ENCODE data around the gene NOTCH1.

Gene NOTCH1

DNA sequence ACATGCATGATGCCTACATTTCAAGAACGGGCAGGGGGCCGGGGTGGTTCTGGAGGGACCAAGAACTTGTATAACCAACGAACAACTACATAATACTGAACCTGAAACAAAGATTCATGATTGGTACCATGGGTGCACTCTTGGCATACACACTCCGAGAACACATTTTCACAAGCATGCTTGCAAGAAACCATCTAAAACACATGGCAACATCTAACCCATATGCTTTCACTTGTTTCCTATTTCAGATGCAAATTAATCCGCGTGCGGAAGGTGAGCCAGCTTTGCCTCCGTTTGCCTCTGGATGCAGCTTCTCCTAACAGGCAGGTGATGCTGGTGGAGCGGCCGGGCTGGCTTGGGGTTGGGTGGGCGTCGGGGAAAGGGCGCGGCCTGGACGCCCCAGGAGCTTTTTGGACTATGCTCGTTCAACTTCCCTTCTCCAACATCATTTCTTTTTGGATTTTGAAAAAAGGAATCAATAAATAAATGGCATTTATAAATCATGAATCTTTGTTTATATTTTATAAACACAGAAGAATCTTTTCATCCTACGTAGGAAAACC lies 50.5 kb downstream of the NOTCH1 start:
- no peak overlapping the region for H3K4me3 ChIP-seq (ENCODE audit: low read length)
- TF ChIP-seq, protein P1, sequence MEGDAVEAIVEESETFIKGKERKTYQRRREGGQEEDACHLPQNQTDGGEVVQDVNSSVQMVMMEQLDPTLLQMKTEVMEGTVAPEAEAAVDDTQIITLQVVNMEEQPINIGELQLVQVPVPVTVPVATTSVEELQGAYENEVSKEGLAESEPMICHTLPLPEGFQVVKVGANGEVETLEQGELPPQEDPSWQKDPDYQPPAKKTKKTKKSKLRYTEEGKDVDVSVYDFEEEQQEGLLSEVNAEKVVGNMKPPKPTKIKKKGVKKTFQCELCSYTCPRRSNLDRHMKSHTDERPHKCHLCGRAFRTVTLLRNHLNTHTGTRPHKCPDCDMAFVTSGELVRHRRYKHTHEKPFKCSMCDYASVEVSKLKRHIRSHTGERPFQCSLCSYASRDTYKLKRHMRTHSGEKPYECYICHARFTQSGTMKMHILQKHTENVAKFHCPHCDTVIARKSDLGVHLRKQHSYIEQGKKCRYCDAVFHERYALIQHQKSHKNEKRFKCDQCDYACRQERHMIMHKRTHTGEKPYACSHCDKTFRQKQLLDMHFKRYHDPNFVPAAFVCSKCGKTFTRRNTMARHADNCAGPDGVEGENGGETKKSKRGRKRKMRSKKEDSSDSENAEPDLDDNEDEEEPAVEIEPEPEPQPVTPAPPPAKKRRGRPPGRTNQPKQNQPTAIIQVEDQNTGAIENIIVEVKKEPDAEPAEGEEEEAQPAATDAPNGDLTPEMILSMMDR (conservative IDR thresholded peaks at IDR 0.05; ENCODE audit: low read length), result no peak
- DNase-seq (ENCODE audit: low read depth), result no peak

DNA sequence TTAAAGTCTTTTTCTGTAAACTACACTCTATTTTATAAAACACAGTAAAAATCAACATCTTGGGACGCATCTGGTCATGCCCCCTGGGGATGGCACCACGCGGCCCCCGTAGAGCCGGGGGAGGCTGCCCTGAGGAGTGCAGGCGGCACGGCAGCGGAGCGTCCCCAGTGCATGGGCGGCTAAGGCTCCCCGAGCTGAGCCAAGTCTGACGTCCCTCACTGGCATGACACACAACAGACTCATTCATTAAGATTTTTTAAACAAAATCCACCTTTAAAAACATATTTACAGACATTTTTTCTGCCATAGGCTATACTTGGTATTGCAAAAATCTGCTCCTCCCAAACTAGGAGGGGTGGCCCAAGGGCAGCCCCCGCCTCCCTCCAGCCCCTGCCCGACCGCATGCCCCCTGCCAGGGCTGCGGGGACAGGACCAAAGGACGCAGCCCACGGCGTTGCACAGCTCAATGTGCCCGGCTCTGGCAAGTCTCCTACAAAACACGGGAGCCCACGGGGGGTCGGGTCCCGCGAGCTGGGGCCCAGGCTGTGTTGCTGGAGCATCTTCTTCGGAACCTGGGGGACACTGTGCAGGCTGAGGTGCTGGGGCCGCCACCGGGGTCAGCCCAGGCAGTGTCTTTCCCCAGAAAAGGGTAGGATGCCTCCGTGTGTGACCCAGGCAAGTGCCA lies 51.2 kb downstream of the NOTCH1 start:
- H3K4me3 ChIP-seq (ENCODE audit: low read length), result no peak overlapping the region
- no peak for DNase-seq (ENCODE audit: low read depth)
- TF ChIP-seq, protein P1 (conservative IDR thresholded peaks at IDR 0.05; ENCODE audit: low read length), result no peak

- H3K4me3 ChIP-seq (ENCODE audit: low read length), result no peak overlapping the region
- TF ChIP-seq, protein P1 (conservative IDR thresholded peaks at IDR 0.05; ENCODE audit: low read length), result no peak
- no peak for DNase-seq (ENCODE audit: low read depth)
These were observed 51.8 kb downstream of the NOTCH1 start for GRCh38 chr9:136494012-136494411.

GRCh38 chr9:136493567-136493971 lies 52.3 kb downstream of the NOTCH1 start:
- DNase-seq (ENCODE audit: low read depth), result no peak
- TF ChIP-seq, protein P1 (conservative IDR thresholded peaks at IDR 0.05; ENCODE audit: low read length), result no peak

DNA sequence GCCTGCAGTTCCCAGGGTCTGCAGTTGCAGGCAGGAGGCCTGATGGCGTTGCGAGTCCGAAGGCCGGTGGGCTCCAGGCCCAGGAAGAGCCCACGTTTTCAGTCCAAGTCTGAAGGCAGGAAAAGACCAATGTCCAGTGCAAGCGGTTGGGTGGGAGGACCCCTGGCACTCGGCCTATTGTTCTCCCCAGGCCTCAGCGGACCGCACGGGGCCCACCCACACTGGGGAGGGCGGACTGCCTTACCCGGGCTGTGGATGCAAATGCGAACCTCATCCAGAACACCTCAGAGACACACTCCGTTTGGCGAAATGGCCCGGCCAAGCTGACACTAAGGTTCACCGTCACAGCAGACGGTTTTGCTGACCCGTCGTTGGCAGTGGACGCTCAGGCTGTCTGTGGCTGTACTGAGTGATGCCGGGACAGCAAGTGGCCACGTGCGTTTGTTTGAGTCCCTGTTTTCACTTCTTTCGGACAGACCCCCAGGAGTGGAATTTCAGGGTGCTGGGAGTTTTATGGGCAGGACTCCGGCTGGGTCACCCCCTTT lies 52.8 kb downstream of the NOTCH1 start:
- TF ChIP-seq, protein P1 (conservative IDR thresholded peaks at IDR 0.05; ENCODE audit: low read length), result no peak
- DNase-seq (ENCODE audit: low read depth), result no peak
- H3K4me3 ChIP-seq (ENCODE audit: low read length), result no peak overlapping the region

More at GRCh38 chr9:136493567-136493971, 52.3 kb downstream of the NOTCH1 start:
- H3K4me3 ChIP-seq (ENCODE audit: low read length), result no peak overlapping the region

GRCh38 chr9:136489731-136490130 lies 56.1 kb downstream of the NOTCH1 start:
- no peak overlapping the region for H3K4me3 ChIP-seq (ENCODE audit: low read length)
- TF ChIP-seq, protein P1 (conservative IDR thresholded peaks at IDR 0.05; ENCODE audit: low read length), result no peak

More at GRCh38 chr9:136489731-136490130, 56.1 kb downstream of the NOTCH1 start:
- DNase-seq (ENCODE audit: low read depth), result no peak
